HG02623 (cell line): Measurements from ENCODE around the gene RPS6KA2.

Experiments
- ATAC-seq: cut with Tn5 transposase; IDR thresholded peaks from one replicate; pipeline ENCODE4 v1.9.1; 2021; ENCODE audit warnings: moderate library complexity; ENCODE audit not compliant: unreplicated experiment

RPS6KA2 gene

DNA sequence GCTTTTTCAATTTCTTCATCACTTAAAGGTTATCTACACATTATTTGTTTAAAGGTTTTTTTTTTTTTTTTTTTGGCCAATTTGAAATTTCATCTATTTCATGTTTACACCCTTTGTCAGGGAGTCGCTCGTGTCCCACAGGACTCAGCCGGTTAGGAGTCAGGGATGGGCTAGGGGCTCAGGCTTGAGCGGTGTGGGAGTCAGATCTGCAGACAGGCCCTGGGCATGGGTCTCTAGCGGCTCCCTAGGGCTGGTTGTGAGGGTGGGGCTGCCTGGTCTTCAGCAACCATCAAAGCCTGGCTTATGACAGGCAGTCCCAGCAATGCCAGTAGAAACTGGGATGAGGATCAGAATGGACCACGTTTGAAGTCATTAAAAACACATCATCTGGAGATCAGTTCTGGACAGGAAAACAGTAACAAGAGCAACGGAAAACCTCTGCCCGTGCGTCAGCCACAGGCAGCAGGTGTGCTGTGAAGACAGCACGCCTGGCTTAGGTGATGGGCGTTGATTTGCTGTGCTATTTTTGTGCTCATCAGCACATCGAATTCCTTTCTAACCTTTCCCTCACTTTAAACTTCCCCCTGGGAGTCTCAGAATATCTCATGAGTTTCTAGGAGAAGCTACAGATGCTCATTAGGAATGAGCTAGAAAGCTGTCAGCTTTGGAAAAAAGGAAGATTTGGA, 153.0 kb downstream of the RPS6KA2 start:
- no peak for ATAC-seq

DNA sequence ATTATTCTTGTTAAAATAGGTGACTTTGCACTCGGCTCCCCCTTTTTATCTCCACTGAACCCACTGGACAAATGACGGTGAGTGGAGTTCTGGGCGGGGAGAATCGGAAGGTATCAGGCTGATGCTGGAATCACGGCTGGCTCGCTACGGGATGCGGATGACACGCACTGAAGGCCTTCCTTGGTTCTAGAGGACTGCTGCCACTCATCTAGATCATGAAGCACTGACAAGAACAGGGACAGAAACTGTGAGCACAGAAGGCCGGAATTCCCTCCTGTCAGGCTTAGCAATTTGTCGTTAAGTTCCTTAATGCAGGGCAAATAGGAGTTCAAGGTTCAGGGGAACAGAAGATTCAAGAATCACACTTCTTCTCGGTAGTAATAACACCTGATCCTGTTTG, 154.4 kb downstream of the RPS6KA2 start:
- ATAC-seq, result no peak

DNA sequence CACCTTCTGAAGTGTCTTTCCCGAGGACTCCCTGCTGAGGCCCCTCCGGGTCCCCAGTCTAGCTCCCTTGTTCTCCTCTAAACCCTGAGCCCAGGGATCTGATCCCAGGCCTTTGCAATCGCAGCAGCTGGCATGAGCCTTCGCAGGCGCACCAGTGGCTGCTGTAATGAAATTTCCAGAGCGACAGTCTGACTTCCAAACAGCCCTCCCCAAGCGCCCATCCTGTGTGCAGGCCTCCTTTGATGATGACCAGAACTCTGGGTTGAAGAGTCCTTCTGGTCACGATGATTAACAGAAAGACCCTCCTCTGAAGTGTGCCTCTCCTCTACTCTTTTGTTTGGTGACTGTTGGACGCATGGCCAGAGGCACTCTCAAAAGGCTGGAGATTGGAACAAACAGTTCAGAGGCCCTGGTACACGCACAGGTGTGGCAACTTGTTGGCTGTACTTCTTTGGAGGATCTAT, 155.2 kb downstream of the RPS6KA2 start:
- no peak for ATAC-seq

DNA sequence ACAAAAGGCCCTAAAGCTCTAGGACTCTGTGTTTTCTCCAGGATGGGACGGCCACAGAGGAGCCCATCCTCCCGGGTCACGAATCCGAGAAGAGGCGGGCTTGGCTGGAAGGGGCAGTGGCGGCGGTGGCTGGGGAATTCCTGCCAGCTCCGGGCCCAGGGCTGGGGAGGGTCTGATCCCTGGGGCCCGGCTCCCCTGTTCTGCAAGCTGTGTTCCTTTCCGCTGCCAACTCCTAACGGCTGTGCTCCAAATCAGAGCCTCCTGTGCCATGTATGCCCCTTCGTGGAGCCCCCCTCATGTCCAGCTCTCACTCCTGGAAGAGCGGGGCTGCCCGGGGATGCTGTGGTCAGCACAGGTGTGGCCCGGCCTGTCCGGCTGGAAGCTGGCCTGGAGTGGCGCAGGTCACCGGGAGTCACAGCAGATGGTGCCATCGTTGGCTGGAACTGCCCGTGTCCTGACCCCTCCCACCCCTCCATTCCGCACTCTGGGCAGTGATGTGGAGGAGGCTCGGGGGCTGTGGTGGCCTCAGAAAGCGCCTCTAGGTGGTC, 156.1 kb downstream of the RPS6KA2 start:
- no peak for ATAC-seq

- ATAC-seq, result no peak
Observed at GRCh38 chr6:166470029-166470862, 156.8 kb downstream of the RPS6KA2 start.

DNA sequence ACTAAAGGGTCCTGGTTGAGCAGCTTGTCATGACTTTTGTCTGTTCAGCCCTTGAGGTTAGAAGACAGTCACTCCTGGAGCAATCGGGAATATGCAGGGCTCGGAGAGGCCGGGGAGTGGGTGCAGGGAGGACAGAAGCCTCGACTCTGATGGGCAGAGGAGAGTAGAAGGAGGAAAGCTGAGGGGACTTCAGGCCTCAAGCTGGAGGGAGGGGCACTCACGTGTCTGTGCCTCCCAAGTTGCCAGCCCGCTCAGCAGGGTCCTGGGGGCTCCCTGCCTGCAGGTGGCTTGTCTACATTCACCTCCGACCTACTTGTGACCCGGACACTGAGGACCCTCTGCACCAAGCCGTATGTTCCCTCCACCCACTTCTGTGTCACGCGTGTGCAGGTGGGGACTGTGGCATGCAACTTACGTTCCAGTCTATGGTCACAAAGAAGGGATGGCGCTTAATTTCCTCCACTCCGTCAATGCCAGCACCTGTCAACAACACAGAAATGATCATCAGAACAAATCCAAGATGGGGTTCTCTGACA, 157.6 kb downstream of the RPS6KA2 start:
- no peak for ATAC-seq

DNA sequence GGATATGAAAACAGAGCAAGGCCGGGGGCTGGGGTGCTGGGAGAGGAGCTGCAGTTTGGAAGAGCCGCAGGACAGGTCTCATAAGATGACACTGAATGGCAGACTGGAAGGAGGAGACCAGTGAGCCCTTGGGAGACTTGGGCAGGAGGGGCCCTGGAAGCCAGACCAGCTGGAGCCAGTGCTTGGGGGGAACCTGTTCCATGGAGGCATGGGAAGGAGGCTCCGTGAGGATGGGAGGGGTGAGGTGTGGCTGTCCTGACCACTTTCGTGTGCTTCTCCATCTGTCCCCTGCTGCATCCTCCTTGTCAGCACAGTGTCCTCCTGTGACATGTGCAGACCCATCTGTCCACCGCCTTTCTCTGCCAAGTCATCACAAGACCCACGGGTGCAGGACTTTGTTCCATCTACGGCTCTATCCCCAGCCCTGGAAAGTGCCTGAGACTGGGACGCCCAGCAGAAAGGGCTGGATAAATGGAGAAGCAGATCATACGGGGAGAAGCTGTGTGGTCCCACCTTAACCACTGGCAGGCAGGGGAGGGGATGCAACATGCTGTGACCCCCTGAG, 159.5 kb downstream of the RPS6KA2 start:
- ATAC-seq, result no peak

GRCh38 chr6:166466178-166467122, 160.6 kb downstream of the RPS6KA2 start:
- ATAC-seq, result no peak

DNA sequence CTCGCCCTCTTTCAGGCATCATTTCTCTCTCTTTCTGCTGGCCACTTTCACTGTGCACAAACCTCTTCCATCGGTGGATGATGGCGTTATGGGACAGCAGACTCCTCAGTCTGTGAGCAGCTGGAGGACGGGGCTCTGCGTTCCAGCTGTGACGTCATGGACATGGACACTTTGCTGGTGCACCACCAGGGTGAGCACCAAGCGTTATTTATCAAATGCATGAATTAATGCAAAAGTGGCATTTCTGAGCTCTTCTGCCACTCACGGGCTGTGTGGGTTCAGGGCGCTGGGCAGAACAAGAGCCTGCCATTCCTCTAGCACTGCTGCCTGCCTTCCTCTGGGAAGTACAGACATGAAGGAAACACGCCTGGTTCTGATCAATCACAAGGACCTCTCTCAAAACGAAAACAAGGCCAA, 161.4 kb downstream of the RPS6KA2 start:
- ATAC-seq, result no peak

DNA sequence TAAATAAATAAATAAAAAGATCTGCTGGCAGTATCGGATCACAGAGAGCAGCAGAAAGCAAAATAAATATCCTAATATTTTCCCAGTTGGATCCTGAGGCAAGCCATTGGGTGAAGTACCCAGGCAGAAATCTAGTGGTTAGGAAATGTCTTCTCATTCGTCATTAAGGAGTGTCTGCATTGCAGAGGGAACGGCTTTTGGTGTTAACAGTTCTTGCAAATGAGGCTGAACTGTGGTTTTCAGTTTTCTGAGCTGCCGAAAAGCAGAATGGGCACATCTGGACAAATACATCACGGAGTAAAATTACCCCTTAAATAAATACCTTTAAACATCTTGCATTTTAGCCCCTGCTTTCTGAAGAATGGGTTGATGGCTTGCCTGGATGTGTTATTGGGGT, 162.1 kb downstream of the RPS6KA2 start:
- no peak for ATAC-seq

- ATAC-seq, result no peak
Observed at GRCh38 chr6:166464068-166465002, 162.7 kb downstream of the RPS6KA2 start.

DNA sequence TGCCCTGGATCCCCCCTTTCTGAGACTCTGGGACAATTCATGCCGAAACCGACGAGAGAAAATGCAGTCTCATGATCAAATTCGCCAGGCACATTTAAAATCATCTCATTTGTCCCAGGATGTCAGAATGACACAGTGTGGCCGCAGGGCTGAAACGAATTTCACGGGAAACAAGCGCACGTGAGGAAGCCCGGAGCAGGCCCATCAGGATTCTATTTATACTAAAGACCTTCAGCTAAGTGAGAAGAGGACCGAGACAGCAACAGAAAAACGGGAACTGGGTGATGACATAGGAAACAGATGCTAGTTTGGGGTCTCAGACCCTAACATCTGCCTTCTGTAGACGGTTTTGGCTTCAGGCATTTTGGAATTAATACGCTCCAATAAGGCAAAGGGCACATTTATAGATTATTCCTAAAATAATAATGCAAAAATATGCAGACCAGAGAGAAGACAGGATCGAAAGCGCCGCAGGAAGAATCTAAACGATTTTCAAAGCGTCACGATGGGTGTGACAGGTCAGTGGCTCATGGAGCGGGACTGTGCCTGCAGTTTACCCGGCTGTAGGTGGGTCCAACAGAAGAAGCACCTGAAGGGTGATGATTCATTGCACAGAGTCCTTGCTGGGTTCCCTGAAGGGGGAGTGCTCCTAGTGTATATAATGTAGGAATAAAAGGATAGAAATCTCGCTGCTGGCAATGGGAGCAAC, 163.5 kb downstream of the RPS6KA2 start:
- ATAC-seq, result no peak

GRCh38 chr6:166462461-166463135, 164.5 kb downstream of the RPS6KA2 start:
- ATAC-seq, result no peak

DNA sequence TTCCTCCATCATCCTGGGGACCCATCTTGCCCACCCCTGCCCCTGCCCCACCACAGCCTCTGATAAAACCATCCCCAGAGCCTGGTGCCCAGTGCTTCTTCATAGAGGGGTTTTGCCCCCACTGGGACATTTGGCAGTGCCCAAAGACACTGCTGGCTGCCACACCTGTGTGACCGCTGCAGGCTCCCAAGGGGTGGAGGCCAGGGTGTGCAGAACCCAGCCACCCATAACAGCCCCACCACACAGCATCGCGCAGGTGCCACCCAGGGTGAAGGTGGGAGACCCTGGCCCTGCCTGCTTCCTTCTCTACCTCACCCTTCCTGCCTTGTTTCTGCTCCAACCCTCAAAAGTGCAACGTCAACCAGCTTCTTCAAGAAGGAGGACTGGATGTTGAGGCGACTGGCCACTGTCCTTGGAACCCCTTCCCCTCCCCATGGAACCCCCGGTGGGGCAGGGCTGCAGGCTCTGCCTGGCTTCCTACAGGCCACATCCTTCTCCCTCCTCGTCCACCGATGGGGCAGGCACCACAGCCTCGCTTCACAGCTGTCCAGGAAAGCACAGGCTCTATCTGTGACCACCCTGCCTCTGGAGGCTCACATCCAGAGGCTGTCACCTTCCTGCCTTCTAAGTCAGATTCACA, 165.1 kb downstream of the RPS6KA2 start:
- ATAC-seq, result no peak

DNA sequence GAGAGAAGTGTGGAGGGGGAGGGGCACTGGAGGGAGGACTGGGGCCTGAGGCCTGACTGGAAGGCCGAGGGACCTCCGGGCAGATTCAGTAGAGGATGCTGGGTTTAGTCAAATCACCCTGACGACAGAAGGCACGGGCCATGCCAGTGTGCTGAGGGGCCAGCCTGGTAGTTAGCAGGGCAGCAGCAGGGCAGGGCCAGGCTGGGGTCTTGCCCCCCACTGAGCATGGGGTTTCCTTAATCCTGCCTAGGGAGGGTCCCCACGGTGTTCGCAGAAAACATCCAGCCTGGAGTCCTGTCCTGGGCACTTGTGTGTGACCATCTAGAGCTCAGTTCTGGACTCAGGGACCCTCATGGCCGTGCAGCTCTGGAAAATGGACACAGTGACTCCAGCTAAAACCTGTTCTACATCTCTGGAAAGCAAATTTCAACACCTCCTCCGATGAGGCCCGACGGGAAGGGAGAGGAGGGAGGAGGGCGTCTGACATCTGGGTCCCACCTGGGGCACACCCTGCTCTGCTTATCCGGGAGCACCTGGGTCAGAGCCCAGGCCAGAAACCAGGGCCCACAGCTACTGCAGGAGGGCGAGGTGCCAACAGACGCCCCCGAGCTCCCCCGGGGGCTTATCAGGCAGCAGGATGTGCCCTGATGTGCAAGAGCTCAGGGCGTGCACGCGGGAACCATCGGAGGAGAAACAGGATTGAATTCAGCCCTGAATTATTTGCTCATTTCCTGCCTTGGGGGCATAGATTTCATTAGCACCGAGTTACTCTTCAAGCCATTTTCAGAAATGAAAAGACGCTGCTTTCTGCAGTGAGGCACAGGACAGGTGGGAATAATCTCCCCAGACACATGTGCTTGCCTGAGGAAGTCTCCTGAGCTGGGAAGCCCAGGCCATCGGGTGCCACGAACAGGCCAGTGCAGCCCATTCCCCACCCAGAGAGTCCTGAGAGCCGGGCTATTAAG, 166.3 kb downstream of the RPS6KA2 start:
- no peak for ATAC-seq

GRCh38 chr6:166459906-166460305, 167.1 kb downstream of the RPS6KA2 start:
- no peak for ATAC-seq
